OCI-LY7 (cell line): Measurements from ENCODE around the gene LYRM9. TPM values are rescaled to one million over a fixed set of nuclear protein-coding genes. Genes with fewer than 3 reads are reported as not detected.

Experiments used
- BruUV-seq: library from RNA; stranded (reverse); fragments of 400-500 nt; replicated peaks from 2 replicates; lab custom pipeline; 2021; lab: Mats Ljungman, UMichigan
- CTCF ChIA-PET: fragments of 300-600 bp; sonication (Branson Sonifier 250); formaldehyde crosslinking; loops from one replicate; lab custom pipeline; 2022; ENCODE audit warnings: antibody characterized with exemption; ENCODE audit not compliant: unreplicated experiment; lab: Charles Lee
- POLR2A ChIA-PET: fragments of 300-600 bp; sonication (Branson Sonifier 250); formaldehyde crosslinking; loops from one replicate; lab custom pipeline; 2022; ENCODE audit warnings: antibody characterized with exemption; lab: Charles Lee
- DNase-seq: peaks from one replicate; pipeline ENCODE4 v3.0.0-alpha.2; 2015; ENCODE audit warnings: low spot score
- H2AFZ ChIP-seq: fragments of 200-600 bp; sonication (generic), shearing (Covaris generic); 2 replicates; pipeline ENCODE4 v1.6.1; 2014; ENCODE audit warnings: mild to moderate bottlenecking, antibody characterized with exemption, low read length, moderate library complexity
- H3K27ac ChIP-seq: fragments of 200-600 bp; sonication (generic); 2 replicates; pipeline ENCODE4 v1.5.1; 2014; ENCODE audit warnings: mixed run types, low read depth, mild to moderate bottlenecking, moderate library complexity, low read length, inconsistent platforms; ENCODE audit not compliant: poor library complexity, severe bottlenecking
- H3K36me3 ChIP-seq: fragments of 200-600 bp; sonication (generic); 2 replicates; pipeline ENCODE4 v1.6.1; 2014; ENCODE audit warnings: mild to moderate bottlenecking, antibody characterized with exemption, low read length, moderate library complexity, mixed read lengths; ENCODE audit not compliant: insufficient read depth
- H3K4me1 ChIP-seq: fragments of 200-600 bp; sonication (generic); 2 replicates; pipeline ENCODE4 v1.5.1; 2014; ENCODE audit warnings: mild to moderate bottlenecking, low read length; ENCODE audit not compliant: insufficient read depth, poor library complexity, severe bottlenecking
- H3K4me2 ChIP-seq: fragments of 200-600 bp; sonication (generic); 2 replicates; pipeline ENCODE4 v1.6.1; 2014; ENCODE audit warnings: mild to moderate bottlenecking, low read length
- H3K4me3 ChIP-seq: fragments of 200-600 bp; sonication (generic); 2 replicates; pipeline ENCODE4 v1.5.1; 2014; ENCODE audit warnings: mild to moderate bottlenecking, low read depth, low read length; ENCODE audit not compliant: poor library complexity, severe bottlenecking
- H3K79me2 ChIP-seq: fragments of 200-600 bp; sonication (generic); 2 replicates; pipeline ENCODE4 v1.6.1; 2016; ENCODE audit warnings: low read depth, mild to moderate bottlenecking, low read length, moderate library complexity, mixed read lengths; ENCODE audit not compliant: insufficient read depth
- H3K9me2 ChIP-seq: fragments of 200-600 bp; sonication (generic); 2 replicates; pipeline ENCODE4 v1.6.1; 2016; ENCODE audit warnings: mild to moderate bottlenecking, low read length, mixed read lengths; ENCODE audit not compliant: insufficient read depth
- H3K9me3 ChIP-seq: fragments of 200-600 bp; sonication (generic); 2 replicates; pipeline ENCODE4 v1.6.1; 2014; ENCODE audit warnings: mild to moderate bottlenecking, mixed run types, low read length, mixed read lengths
- H4K20me1 ChIP-seq: fragments of 200-600 bp; sonication (generic); 2 replicates; pipeline ENCODE4 v1.6.1; 2014; ENCODE audit warnings: mild to moderate bottlenecking, antibody characterized with exemption, low read length, moderate library complexity, mixed read lengths; ENCODE audit not compliant: insufficient read depth
- EZH2phosphoT487 ChIP-seq: fragments of 200-600 bp; sonication (generic); IDR thresholded peaks from 2 replicates; pipeline ENCODE4 v1.6.1; 2018; ENCODE audit warnings: low read depth, borderline replicate concordance, mild to moderate bottlenecking, mixed run types, antibody characterized with exemption, low read length, moderate library complexity, mixed read lengths
- intact Hi-C: fragments of 100-400 bp; cut with micrococcal nuclease; formaldehyde crosslinking; loops from one replicate; pipeline ENCODE4 v1.10.0; 2022; ENCODE audit not compliant: unreplicated experiment
- total RNA-seq, 2 experiments: library from RNA; depleted of rRNA in 1 of 2; stranded (reverse); fragments of >200 nt in 1 of 2; shearing (Covaris generic) in 1 of 2; gene quantifications; 2 replicates each; pipeline ENCODE4 v1.2.3, GENCODE V29; 2014 to 2022
- TF ChIP-seq, protein P1 (sequence below): fragments of 200-600 bp; sonication (generic); conservative IDR thresholded peaks from 2 replicates; pipeline ENCODE4 v1.5.1; 2014; ENCODE audit warnings: mild to moderate bottlenecking, antibody characterized with exemption, low read length, moderate library complexity, mixed read lengths

Gene LYRM9
- total RNA-seq, 2 experiments from 2014 or later: 0.35 to 1.4 TPM

DNA sequence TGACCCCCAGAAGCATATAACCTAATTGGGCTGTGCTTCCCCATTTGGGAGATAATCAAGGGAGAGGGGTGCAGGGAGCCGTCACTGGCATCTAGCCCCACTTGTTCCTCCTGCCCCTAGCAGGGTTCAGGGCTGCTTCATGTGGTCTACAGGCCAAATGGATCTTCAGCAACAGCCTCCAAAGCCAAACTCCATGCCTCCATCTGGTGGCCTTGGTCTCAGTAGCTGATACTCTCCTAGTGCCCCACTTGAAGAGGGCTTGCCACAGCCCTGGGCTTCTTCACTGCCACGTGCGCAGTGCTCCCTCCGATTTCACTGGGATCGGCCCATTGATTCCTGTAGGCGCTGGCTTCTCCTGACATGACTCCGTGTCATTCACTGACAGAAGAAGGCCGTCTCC is 24.6 kb downstream of the LYRM9 start:
- ChIA-PET POLR2A (no interaction called here), CTCF (no interaction called here)
- TF ChIP-seq EZH2phosphoT487: no peak
- TF ChIP-seq, protein P1, sequence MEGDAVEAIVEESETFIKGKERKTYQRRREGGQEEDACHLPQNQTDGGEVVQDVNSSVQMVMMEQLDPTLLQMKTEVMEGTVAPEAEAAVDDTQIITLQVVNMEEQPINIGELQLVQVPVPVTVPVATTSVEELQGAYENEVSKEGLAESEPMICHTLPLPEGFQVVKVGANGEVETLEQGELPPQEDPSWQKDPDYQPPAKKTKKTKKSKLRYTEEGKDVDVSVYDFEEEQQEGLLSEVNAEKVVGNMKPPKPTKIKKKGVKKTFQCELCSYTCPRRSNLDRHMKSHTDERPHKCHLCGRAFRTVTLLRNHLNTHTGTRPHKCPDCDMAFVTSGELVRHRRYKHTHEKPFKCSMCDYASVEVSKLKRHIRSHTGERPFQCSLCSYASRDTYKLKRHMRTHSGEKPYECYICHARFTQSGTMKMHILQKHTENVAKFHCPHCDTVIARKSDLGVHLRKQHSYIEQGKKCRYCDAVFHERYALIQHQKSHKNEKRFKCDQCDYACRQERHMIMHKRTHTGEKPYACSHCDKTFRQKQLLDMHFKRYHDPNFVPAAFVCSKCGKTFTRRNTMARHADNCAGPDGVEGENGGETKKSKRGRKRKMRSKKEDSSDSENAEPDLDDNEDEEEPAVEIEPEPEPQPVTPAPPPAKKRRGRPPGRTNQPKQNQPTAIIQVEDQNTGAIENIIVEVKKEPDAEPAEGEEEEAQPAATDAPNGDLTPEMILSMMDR: no peak

GRCh38 chr17:27862840-27863239 is 30.3 kb downstream of the LYRM9 start:
- no peak overlapping the region for H3K4me3 ChIP-seq
- TF ChIP-seq, protein P1: no peak
- TF ChIP-seq EZH2phosphoT487: no peak
- no peaks in the 10 kb centered on the region for H3K4me1 ChIP-seq
- POLR2A ChIA-PET: interaction anchor here (1.1 kb wide), 1 partner anchor 16 kb away, joined by 3 read pairs; no protein-coding TSS in a partner anchor
- no TSS peak for BruUV-seq
- CTCF ChIA-PET: no interaction called here
- H3K9me2 ChIP-seq: no peaks in the 10 kb centered on the region
- H3K79me2 ChIP-seq: no peaks in the 10 kb centered on the region
- intact Hi-C loops: no loop called here
- no peaks in the 10 kb centered on the region for H3K36me3 ChIP-seq
- no peak overlapping the region for H2AFZ ChIP-seq
- no peak for DNase-seq
- H3K27ac ChIP-seq: no peak overlapping the region
- H3K4me2 ChIP-seq: no peak overlapping the region
- no peaks in the 10 kb centered on the region for H4K20me1 ChIP-seq
- H3K9me3 ChIP-seq: no peaks in the 10 kb centered on the region

More for the DNA sequence above, 24.6 kb downstream of the LYRM9 start:
- no peak for DNase-seq
- Histone ChIP-seq H3K4me2 (no peak overlapping the region), H2AFZ (no peak overlapping the region), H3K27ac (no peak overlapping the region), H3K36me3 (no peaks in the 10 kb centered on the region), H4K20me1 (no peaks in the 10 kb centered on the region), H3K9me2 (no peaks in the 10 kb centered on the region), H3K9me3 (no peaks in the 10 kb centered on the region), H3K4me3 (no peak overlapping the region), H3K4me1 (no peaks in the 10 kb centered on the region), H3K79me2 (no peaks in the 10 kb centered on the region)
- no TSS peak for BruUV-seq
- intact Hi-C loops: no loop called here

DNA sequence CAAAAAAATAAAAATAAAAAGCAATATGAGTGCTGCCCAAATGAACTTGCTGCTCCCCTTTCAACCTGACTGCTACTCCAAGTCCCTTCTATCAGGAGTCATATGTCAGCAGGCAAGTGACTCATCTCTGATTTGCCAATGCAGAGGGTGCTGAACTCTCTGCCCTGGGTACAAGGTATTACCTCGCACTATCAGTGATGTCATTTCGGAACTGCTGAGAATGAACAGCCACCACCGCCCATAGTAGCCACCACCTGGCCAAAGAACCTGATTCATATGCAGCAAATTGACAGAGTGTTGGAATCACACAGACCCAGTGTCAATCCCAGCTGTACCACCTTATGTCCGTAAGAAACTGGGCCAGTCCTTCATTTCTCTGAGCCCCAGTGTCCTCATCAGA is 31.2 kb downstream of the LYRM9 start:
- no peaks in the 10 kb centered on the region for H3K36me3 ChIP-seq
- intact Hi-C loops: no loop called here
- no peak for TF ChIP-seq EZH2phosphoT487
- TF ChIP-seq, protein P1: no peak
- H3K9me2 ChIP-seq: no peaks in the 10 kb centered on the region
- no peaks in the 10 kb centered on the region for H3K9me3 ChIP-seq
- DNase-seq: no peak
- H3K79me2 ChIP-seq: no peaks in the 10 kb centered on the region
- H3K4me1 ChIP-seq: no peaks in the 10 kb centered on the region
- BruUV-seq: no TSS peak
- no peaks in the 10 kb centered on the region for H4K20me1 ChIP-seq
- no peak overlapping the region for H3K27ac ChIP-seq
- no peak overlapping the region for H3K4me3 ChIP-seq
- no peak overlapping the region for H3K4me2 ChIP-seq
- ChIA-PET CTCF (no interaction called here), POLR2A (no interaction called here)
- no peak overlapping the region for H2AFZ ChIP-seq
